HepG2 (cell line): ENCODE measurements around the gene VAMP2. TPM values are rescaled to one million over a fixed set of nuclear protein-coding genes. Genes with fewer than 3 reads are reported as not detected.

Experiments used
- CAMTA2 ChIP-seq: sonication (generic); formaldehyde crosslinking; IDR thresholded peaks from 2 replicates; pipeline ENCODE4 v1.4.0; 2020; ENCODE audit warnings: mild to moderate bottlenecking, missing genetic modification reagents, borderline replicate concordance
- FOSL1 ChIP-seq: sonication (generic); formaldehyde crosslinking; IDR thresholded peaks from 2 replicates; pipeline ENCODE4 v1.9.0; 2021; ENCODE audit warnings: missing genetic modification reagents, borderline replicate concordance
- MED13 ChIP-seq: sonication (generic); formaldehyde crosslinking; IDR thresholded peaks from 2 replicates; pipeline ENCODE4 v1.5.0; 2020; ENCODE audit warnings: missing genetic modification reagents
- NPAS2 ChIP-seq: sonication (generic); formaldehyde crosslinking; IDR thresholded peaks from 2 replicates; pipeline ENCODE4 v1.8.0; 2022; ENCODE audit warnings: mild to moderate bottlenecking, missing genetic modification reagents, borderline replicate concordance
- PHF5A ChIP-seq: IDR thresholded peaks from one replicate; pipeline ENCODE4 v1.6.1; 2018; ENCODE audit warnings: low read depth, missing genetic modification reagents; ENCODE audit not compliant: unreplicated experiment
- SOX13 ChIP-seq, 3 experiments: fragments of 450-650 bp in 1 of 3; sonication (generic) in 1 of 3; formaldehyde crosslinking in 1 of 3; IDR thresholded peaks in 2 of 3; conservative IDR thresholded peaks in 1 of 3; 2 replicates each; pipeline versions ENCODE4 v1.5.0 to v1.6.1; 2016 to 2020; ENCODE audit warnings: antibody characterized with exemption in 1 of 3, mild to moderate bottlenecking in 1 of 3, missing compliant biosample characterization in 1 of 3, missing genetic modification reagents in 1 of 3, moderate library complexity in 1 of 3
- ZBTB33 ChIP-seq: sonication (generic); formaldehyde crosslinking; IDR thresholded peaks from 2 replicates; pipeline ENCODE4 v1.4.0; 2020; ENCODE audit warnings: missing genetic modification reagents
- ZBTB7A ChIP-seq: sonication (generic); formaldehyde crosslinking; IDR thresholded peaks from 2 replicates; pipeline ENCODE4 v1.8.0; 2022; ENCODE audit warnings: mild to moderate bottlenecking, missing genetic modification reagents
- ZKSCAN5 ChIP-seq: sonication (generic); formaldehyde crosslinking; IDR thresholded peaks from 2 replicates; pipeline ENCODE4 v1.5.1; 2020; ENCODE audit warnings: mild to moderate bottlenecking, missing genetic modification reagents
- ZNF121 ChIP-seq: sonication (generic); formaldehyde crosslinking; IDR thresholded peaks from 2 replicates; pipeline ENCODE4 v1.5.0; 2020; ENCODE audit warnings: mild to moderate bottlenecking, missing genetic modification reagents
- ZNF142 ChIP-seq: sonication (generic); formaldehyde crosslinking; IDR thresholded peaks from 2 replicates; pipeline ENCODE4 v1.4.0; 2020; ENCODE audit warnings: missing genetic modification reagents
- ZNF24 ChIP-seq: fragments of 450-650 bp; IDR thresholded peaks from 2 replicates; pipeline ENCODE4 v1.6.1; 2017; ENCODE audit warnings: antibody characterized with exemption, mild to moderate bottlenecking
- ZNF3 ChIP-seq: IDR thresholded peaks from 2 replicates; pipeline ENCODE4 v1.7.0; 2017; ENCODE audit warnings: inconsistent platforms
- ZNF34 ChIP-seq: sonication (generic); formaldehyde crosslinking; IDR thresholded peaks from 2 replicates; pipeline ENCODE4 v1.4.0; 2020; ENCODE audit warnings: mild to moderate bottlenecking, missing genetic modification reagents, borderline replicate concordance
- ZNF383 ChIP-seq: sonication (generic); formaldehyde crosslinking; IDR thresholded peaks from 2 replicates; pipeline ENCODE4 v1.4.0; 2020; ENCODE audit warnings: missing genetic modification reagents, mild to moderate bottlenecking, borderline replicate concordance
- ZNF441 ChIP-seq: sonication (generic); formaldehyde crosslinking; IDR thresholded peaks from 2 replicates; pipeline ENCODE4 v1.7.0; 2021; ENCODE audit warnings: missing genetic modification reagents, borderline replicate concordance
- ZNF513 ChIP-seq: sonication (generic); formaldehyde crosslinking; conservative IDR thresholded peaks from 2 replicates; pipeline ENCODE4 v1.5.0; 2020; ENCODE audit warnings: missing genetic modification reagents
- ZNF674 ChIP-seq: sonication (generic); formaldehyde crosslinking; IDR thresholded peaks from 2 replicates; pipeline ENCODE4 v1.5.0; 2020; ENCODE audit warnings: low read depth, mild to moderate bottlenecking, missing genetic modification reagents
- ZNF772 ChIP-seq: sonication (generic); formaldehyde crosslinking; IDR thresholded peaks from 2 replicates; pipeline ENCODE4 v1.5.0; 2020; ENCODE audit warnings: mild to moderate bottlenecking, missing genetic modification reagents
- ZNF883 ChIP-seq: sonication (generic); formaldehyde crosslinking; IDR thresholded peaks from 2 replicates; pipeline ENCODE4 v1.5.1; 2020; ENCODE audit warnings: mild to moderate bottlenecking, missing genetic modification reagents; ENCODE audit errors: not compliant biosample characterization
- polyA plus RNA-seq, 8 experiments: library from polyadenylated mRNA; depleted of rRNA in 3 of 8; stranded (reverse) in 7 of 8; unstranded in 1 of 8; fragments of >200 nt; fragmentation: Illumina TruSeq in 4 of 8; extraction: Trizol in 4 of 8; gene quantifications; 2 replicates each; pipeline versions ENCODE4 v1.2.1 to v1.2.3, GENCODE V29; 2011 to 2016; ENCODE audit warnings: low read depth in 4 of 8, missing spikeins in 1 of 8, mixed read lengths in 1 of 8; ENCODE audit not compliant: insufficient read depth in 1 of 8
- total RNA-seq, 5 experiments: library from RNA; depleted of rRNA; stranded (reverse); fragments of >200 nt; fragmentation: Illumina TruSeq; extraction: Trizol; gene quantifications; 2 replicates each; pipeline ENCODE4 v1.2.3, GENCODE V29; 2016; ENCODE audit warnings: low read depth in 1 of 5

VAMP2 gene
- total and polyA plus RNA-seq, 2 of the 13 experiments (the other 11 are each of a cell fraction or from before 2014, with no cell fraction given), result 3.9 to 17.2 TPM

- TF ChIP-seq ZBTB33 (no peak), ZNF383 (no peak), NPAS2 (CRISPR knock-in tag) (no peak), ZNF34 (no peak), ZNF142 (CRISPR knock-in tag) (no peak), ZNF121 (CRISPR knock-in tag) (no peak), PHF5A (no peak), ZKSCAN5 (CRISPR knock-in tag) (no peak), MED13 (no peak), ZBTB7A (CRISPR knock-in tag) (no peak), FOSL1 (CRISPR knock-in tag) (no peak), CAMTA2 (CRISPR knock-in tag) (no peak), ZNF513 (CRISPR knock-in tag) (no peak), ZNF24 (peak; percentile 96), ZNF674 (CRISPR knock-in tag) (no peak), ZNF441 (CRISPR knock-in tag) (no peak), ZNF772 (CRISPR knock-in tag) (0 out of 2 replicates have a peak, but pooled peaks have one; percentile 47), ZNF883 (no peak), ZNF3 (no peak), SOX13 (IDR thresholded peaks at IDR 0.05) (no peak), SOX13 (CRISPR knock-in tag; conservative IDR thresholded peaks at IDR 0.05 in 1 of 2, IDR thresholded peaks at IDR 0.05 in 1 of 2) (no peak)
These were observed 37.4 kb downstream of the VAMP2 start (continued) for GRCh38 chr17:8125154-8125946.
